ENCODE results near the gene MXD3.

DNA sequence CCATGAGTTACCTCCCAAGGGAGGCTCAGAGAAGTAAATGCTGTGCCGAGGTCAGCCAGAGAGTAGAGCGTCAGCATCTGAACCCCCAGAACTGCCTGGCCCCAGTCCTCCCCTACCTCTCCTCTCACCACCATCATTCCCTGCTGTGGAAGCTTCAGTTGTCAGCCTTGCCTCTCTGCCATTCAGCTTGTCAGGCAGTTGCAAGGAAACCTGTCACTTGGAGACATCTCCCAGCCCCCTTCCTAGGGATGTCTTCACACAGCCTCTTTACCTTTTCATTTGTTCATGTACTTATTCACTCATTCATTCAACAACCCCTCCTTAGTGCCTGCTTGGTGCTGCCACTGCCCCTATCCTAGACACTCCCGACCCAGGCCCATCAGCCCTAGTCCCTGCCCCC is 48.2 kb upstream of the MXD3 start:
- TF ChIP-seq CTCF (conservative IDR thresholded peaks at IDR 0.05; ENCODE audit: low read length) = no peak
- TF ChIP-seq EZH2phosphoT487 (IDR thresholded peaks at IDR 0.05; ENCODE audit: borderline replicate concordance, low read depth, low read length) = no peak
